A549 (cell line): ENCODE measurements around the gene ZFYVE28. TPM values are rescaled to one million over a fixed set of nuclear protein-coding genes. Genes with fewer than 3 reads are reported as not detected.

Experiments
- ATAC-seq, 2 experiments: fragments of 200-7000 bp in 1 of 2; fragments of >200 bp in 1 of 2; cut with Nextera tagmentation in 1 of 2; cut with Tn5 transposase in 1 of 2; 3 replicates each; pipeline versions ENCODE4 v1.8.0 to v1.9.1; 2018 to 2020; ENCODE audit warnings: mild to moderate bottlenecking in 1 of 2, moderate library complexity in 1 of 2
- CTCF ChIA-PET: fragments of 300-600 bp; sonication (Branson Sonifier 250); formaldehyde crosslinking; extraction: SDS; loops from one replicate; lab custom pipeline; 2021; ENCODE audit warnings: antibody characterized with exemption, inconsistent platforms; lab: Yijun Ruan, JAX
- POLR2A ChIA-PET: fragments of 350-600 bp; formaldehyde crosslinking; extraction: SDS; loops from one replicate; lab custom pipeline; 2021; ENCODE audit warnings: antibody characterized with exemption, inconsistent platforms; lab: Yijun Ruan, JAX
- DNase-seq, 2 experiments: peaks; one replicate each; pipeline versions ENCODE4 v3.0.0 to v3.0.0-alpha.2; 2011 to 2016; ENCODE audit warnings: low read depth in 1 of 2, low spot score in 1 of 2
- FAIRE-seq: peaks from 2 replicates; lab custom pipeline; 2011; peaks lifted over from hg19 to GRCh38; lab: Jason Lieb, UNC
- H3K27ac ChIP-seq, 2 experiments: fragments of >200 bp; sonication (Bioruptor Twin); formaldehyde crosslinking; 3 replicates each; pipeline ENCODE4 v1.5.1; 2016 to 2017
- H3K4me1 ChIP-seq: fragments of >200 bp; sonication (Bioruptor Twin); formaldehyde crosslinking; 3 replicates; pipeline ENCODE4 v1.6.1; 2016
- H3K4me2 ChIP-seq: fragments of >200 bp; sonication (Bioruptor Twin); formaldehyde crosslinking; 3 replicates; pipeline ENCODE4 v1.6.1; 2016
- H3K4me3 ChIP-seq: fragments of >200 bp; sonication (Bioruptor Twin); formaldehyde crosslinking; 3 replicates; pipeline ENCODE4 v1.5.1; 2016
- H3K9me3 ChIP-seq: fragments of >200 bp; sonication (Bioruptor Twin); formaldehyde crosslinking; 3 replicates; pipeline ENCODE4 v1.6.1; 2016
- BHLHE40 ChIP-seq: IDR thresholded peaks from 2 replicates; pipeline ENCODE4 v1.6.1; 2012; ENCODE audit warnings: low read depth, low read length, inconsistent platforms
- CEBPB ChIP-seq, 2 experiments: fragments of >200 bp in 1 of 2; sonication (Bioruptor Twin) in 1 of 2; formaldehyde crosslinking in 1 of 2; IDR thresholded peaks; 2 replicates each; pipeline ENCODE4 v1.6.1; 2012 to 2016
- CHD2 ChIP-seq: fragments of 150-350 bp; IDR thresholded peaks from 2 replicates; pipeline ENCODE4 v1.6.1; 2014; ENCODE audit warnings: low read length; ENCODE audit not compliant: partially characterized antibody
- CTCF ChIP-seq: fragments of >200 bp; sonication (Bioruptor Twin); formaldehyde crosslinking; IDR thresholded peaks from 3 replicates; pipeline ENCODE4 v1.5.1; 2016
- E2F6 ChIP-seq: IDR thresholded peaks from 2 replicates; pipeline ENCODE4 v1.6.1; 2012; ENCODE audit warnings: low read depth, borderline replicate concordance
- ELK1 ChIP-seq: fragments of 150-350 bp; IDR thresholded peaks from 2 replicates; pipeline ENCODE4 v1.6.1; 2014; ENCODE audit warnings: low read depth, mild to moderate bottlenecking, low read length
- EP300 ChIP-seq, 2 experiments: fragments of >200 bp; sonication (Bioruptor Twin); formaldehyde crosslinking; IDR thresholded peaks; 2 replicates in 1 of 2; 3 replicates in 1 of 2; pipeline ENCODE4 v1.6.1; 2016 to 2017
- HES2 ChIP-seq: fragments of >200 bp; sonication (Bioruptor Twin); formaldehyde crosslinking; IDR thresholded peaks from 2 replicates; pipeline ENCODE4 v1.6.1; 2016
- HMGXB4 ChIP-seq: fragments of 250-450 bp; sonication (Bioruptor Pico); IDR thresholded peaks from 2 replicates; pipeline ENCODE4 v1.5.0; 2021; ENCODE audit warnings: mild to moderate bottlenecking, moderate library complexity, borderline replicate concordance
- HOXA7 ChIP-seq: fragments of 250-450 bp; sonication (Bioruptor Pico); IDR thresholded peaks from 2 replicates; pipeline ENCODE4 v1.5.0; 2020; ENCODE audit warnings: mild to moderate bottlenecking, moderate library complexity
- HOXB13 ChIP-seq: fragments of 250-450 bp; sonication (Bioruptor Pico); IDR thresholded peaks from 2 replicates; pipeline ENCODE4 v1.5.0; 2020; ENCODE audit warnings: low read depth, mild to moderate bottlenecking, moderate library complexity
- KDM1A ChIP-seq: fragments of 200-600 bp; sonication (generic); IDR thresholded peaks from 2 replicates; pipeline ENCODE4 v1.6.1; 2016; ENCODE audit warnings: low read depth, mild to moderate bottlenecking
- NR3C1 ChIP-seq: fragments of >200 bp; sonication (Bioruptor Twin); formaldehyde crosslinking; IDR thresholded peaks from 3 replicates; pipeline ENCODE4 v1.6.1; 2017
- PBX3 ChIP-seq: IDR thresholded peaks from 2 replicates; pipeline ENCODE4 v1.6.1; 2012
- POLR2A ChIP-seq: IDR thresholded peaks from 2 replicates; pipeline ENCODE4 v1.6.1; 2012; ENCODE audit warnings: mild to moderate bottlenecking, low read length
- RAD21 ChIP-seq, 2 experiments: fragments of >200 bp in 1 of 2; sonication (Bioruptor Twin) in 1 of 2; formaldehyde crosslinking in 1 of 2; IDR thresholded peaks in 1 of 2; conservative IDR thresholded peaks in 1 of 2; 2 replicates in 1 of 2; 3 replicates in 1 of 2; pipeline ENCODE4 v1.6.1; 2012 to 2018; ENCODE audit warnings: inconsistent platforms in 1 of 2
- RARB ChIP-seq: fragments of 250-450 bp; sonication (Bioruptor Pico); IDR thresholded peaks from 2 replicates; pipeline ENCODE4 v1.8.0; 2021; ENCODE audit warnings: mild to moderate bottlenecking, moderate library complexity
- REST ChIP-seq: fragments of 200-600 bp; sonication (generic); IDR thresholded peaks from 2 replicates; pipeline ENCODE4 v1.6.1; 2016; ENCODE audit warnings: antibody characterized with exemption, mild to moderate bottlenecking, moderate library complexity
- RNF2 ChIP-seq: fragments of 200-600 bp; sonication (generic); IDR thresholded peaks from 2 replicates; pipeline ENCODE4 v1.6.1; 2016; ENCODE audit warnings: low read depth, mild to moderate bottlenecking, antibody characterized with exemption, moderate library complexity, borderline replicate concordance
- SREBF2 ChIP-seq: fragments of 450-650 bp; IDR thresholded peaks from 2 replicates; pipeline ENCODE4 v1.6.1; 2014; ENCODE audit warnings: mild to moderate bottlenecking, moderate library complexity
- WGBS: methylation state at CpG from one replicate; pipeline ENCODE4 v1.1.6; 2017; ENCODE audit errors: missing lambda C conversion rate; 5-methylcytosine and 5-hydroxymethylcytosine counted together
- polyA plus RNA-seq, 4 experiments: library from polyadenylated mRNA; depleted of rRNA in 3 of 4; stranded (reverse); fragments of >200 nt; fragmentation: RNase III in 1 of 4; extraction: RNeasy Plus Mini Kit Qiagen cat#74134 plus additional on column Dnase treatment in 1 of 4; gene quantifications; 2 replicates in 3 of 4; 3 replicates in 1 of 4; pipeline ENCODE4 v1.2.3, GENCODE V29; 2011 to 2017

ZFYVE28 gene
- polyA plus RNA-seq, 2 of the 4 experiments (the other 2 are of a cell fraction), result 2.1 to 2.3 TPM

- no peak overlapping the region for H3K4me2 ChIP-seq
These were observed 167.9 kb downstream of the ZFYVE28 start for GRCh38 chr4:2250357-2251072.

GRCh38 chr4:2249526-2250356, 168.7 kb downstream of the ZFYVE28 start:
- WGBS, result 91% methylated on average over 10 of the region's 26 CpGs
- Histone ChIP-seq H3K4me2 (no peak overlapping the region), H3K9me3 (no peaks in the 10 kb centered on the region), H3K4me1 (no peaks in the 10 kb centered on the region), H3K4me3 (no peak overlapping the region), H3K27ac (no peak overlapping the region)
- FAIRE-seq (no peak), ATAC-seq (no peak), DNase-seq (no peak)
- POLR2A ChIA-PET, result no interaction called here
- CTCF ChIA-PET, result interaction anchor here (0.6 to 2.2 kb wide), 2 partner anchors 29 to 66 kb away, joined by 3 to 6 read pairs; no protein-coding TSS in a partner anchor
- TF ChIP-seq RAD21 (conservative IDR thresholded peaks at IDR 0.05 in 1 of 2, IDR thresholded peaks at IDR 0.05 in 1 of 2) (no peak), HOXA7 (CRISPR knock-in tag) (no peak), RARB (CRISPR knock-in tag) (no peak), CTCF (no peak), HOXB13 (CRISPR knock-in tag) (no peak), REST (no peak), BHLHE40 (no peak), KDM1A (no peak), NR3C1 (no peak), E2F6 (no peak)

More at GRCh38 chr4:2250357-2251072, 167.9 kb downstream of the ZFYVE28 start:
- ATAC-seq (no peak), DNase-seq (no peak), FAIRE-seq (no peak)
- no peaks in the 10 kb centered on the region for H3K9me3 ChIP-seq
- 98% methylated on average over 17 of the region's 30 CpGs for WGBS
- no peaks in the 10 kb centered on the region for H3K4me1 ChIP-seq
- TF ChIP-seq PBX3 (no peak), HMGXB4 (no peak), HES2 (no peak), RNF2 (no peak), CHD2 (no peak), ELK1 (no peak), CEBPB (IDR thresholded peaks at IDR 0.05) (no peak), SREBF2 (no peak), EP300 (IDR thresholded peaks at IDR 0.05) (no peak), POLR2A (no peak)
- POLR2A ChIA-PET, result interaction anchor here (1.2 kb wide), 1 partner anchor 12 kb away, joined by 4 read pairs; the partner anchor contains the start of gene MXD4
- no peak overlapping the region for H3K27ac ChIP-seq
- CTCF ChIA-PET, result interaction anchor here (0.6 to 2.2 kb wide), 2 partner anchors 30 to 65 kb away, joined by 3 to 6 read pairs; no protein-coding TSS in a partner anchor
- no peak overlapping the region for H3K4me3 ChIP-seq
